Ascending aorta (tissue), 2 donors: ENCODE data around the gene G3BP2. TPM values are rescaled to one million over a fixed set of nuclear protein-coding genes. Genes with fewer than 3 reads are reported as not detected.

Experiments used
- DNase-seq, 2 donors: peaks; one replicate each; pipeline ENCODE4 v3.0.0-alpha.2; 2019; ENCODE audit warnings: low spot score in 2 of 2
- H3K27ac ChIP-seq, 2 donors: fragments of 200-600 bp; sonication (generic); one replicate each; pipeline ENCODE4 v1.5.1; 2016 to 2017; ENCODE audit warnings: mild to moderate bottlenecking in 1 of 2
- H3K27me3 ChIP-seq: fragments of 200-600 bp; sonication (generic); one replicate; pipeline ENCODE4 v1.5.1; 2017
- H3K36me3 ChIP-seq, 2 donors: fragments of 200-600 bp; sonication (generic); one replicate each; pipeline ENCODE4 v1.5.1; 2016
- H3K4me1 ChIP-seq, 2 donors: fragments of 200-600 bp; sonication (generic); one replicate each; pipeline ENCODE4 v1.5.1; 2016 to 2017; ENCODE audit warnings: mild to moderate bottlenecking in 1 of 2
- H3K4me3 ChIP-seq, 2 donors: fragments of 200-600 bp; sonication (generic); one replicate each; pipeline ENCODE4 v1.5.1; 2016 to 2017; ENCODE audit warnings: mild to moderate bottlenecking in 1 of 2
- H3K9me3 ChIP-seq, 2 donors: fragments of 200-600 bp; sonication (generic); one replicate each; pipeline ENCODE4 v1.5.1; 2016
- CTCF ChIP-seq, 3 experiments: fragments of 200-600 bp in 2 of 3; fragments of 450-650 bp in 1 of 3; sonication (generic) in 2 of 3; IDR thresholded peaks; one replicate each; pipeline ENCODE4 v1.5.1; 2016 to 2019; ENCODE audit warnings: antibody characterized with exemption in 3 of 3, mild to moderate bottlenecking in 1 of 3, moderate library complexity in 1 of 3
- intact Hi-C: fragments of 100-400 bp; cut with DNase I; formaldehyde crosslinking; loops from one replicate; pipeline ENCODE4 v1.15.1; 2023
- total RNA-seq: library from RNA; depleted of rRNA; stranded (reverse); fragments of >200 nt; gene quantifications from one replicate; pipeline ENCODE4 v1.1.0, GENCODE V29; 2016

G3BP2 gene
- total RNA-seq, 1 donor from 2014 or later = 88.9 TPM

- TF ChIP-seq CTCF (IDR thresholded peaks at IDR 0.05) = no peak
- H3K27ac ChIP-seq = no peak overlapping the region
- H3K27me3 ChIP-seq = no peaks in the 10 kb centered on the region
- H3K36me3 ChIP-seq = no peaks in the 10 kb centered on the region
- no peaks in the 10 kb centered on the region for H3K4me1 ChIP-seq
- intact Hi-C loops = no loop called here
- H3K4me3 ChIP-seq = no peak overlapping the region
- H3K9me3 ChIP-seq = no peaks in the 10 kb centered on the region
- DNase-seq = no peak
Observed at GRCh38 chr4:75683482-75684155, 10.4 kb upstream of the G3BP2 start.

- no peaks in the 10 kb centered on the region for H3K9me3 ChIP-seq
- TF ChIP-seq CTCF (IDR thresholded peaks at IDR 0.05) = no peak
- no peak overlapping the region for H3K4me3 ChIP-seq
- intact Hi-C loops = loop anchor here (10.0 kb wide), 1 partner anchor 315 kb away; the partner anchor contains the start of gene SDAD1
- no peaks in the 10 kb centered on the region for H3K4me1 ChIP-seq
- no peak overlapping the region for H3K27ac ChIP-seq
- no peak for DNase-seq
- H3K27me3 ChIP-seq = no peaks in the 10 kb centered on the region
- H3K36me3 ChIP-seq = no peaks in the 10 kb centered on the region
Observed at GRCh38 chr4:75679876-75680575, 6.8 kb upstream of the G3BP2 start.

GRCh38 chr4:75678965-75679364 lies 5.8 kb upstream of the G3BP2 start:
- Histone ChIP-seq H3K4me3 (no peak overlapping the region), H3K36me3 (no peaks in the 10 kb centered on the region), H3K27me3 (no peaks in the 10 kb centered on the region), H3K27ac (no peak overlapping the region), H3K4me1 (peaks cover 1 to 4% of the 10 kb centered on the region in 2 donors), H3K9me3 (no peaks in the 10 kb centered on the region)
- TF ChIP-seq CTCF (IDR thresholded peaks at IDR 0.05) = no peak
- no peak for DNase-seq
- intact Hi-C loops = loop anchor here (10.0 kb wide), 1 partner anchor 316 kb away; the partner anchor contains the start of gene SDAD1

GRCh38 chr4:75678473-75678872 lies 5.3 kb upstream of the G3BP2 start:
- H3K36me3 ChIP-seq = no peaks in the 10 kb centered on the region
- no peaks in the 10 kb centered on the region for H3K27me3 ChIP-seq
- no peaks in the 10 kb centered on the region for H3K9me3 ChIP-seq
- H3K27ac ChIP-seq = no peak overlapping the region
- no peak for DNase-seq
- H3K4me3 ChIP-seq = no peak overlapping the region
- no peak for TF ChIP-seq CTCF (IDR thresholded peaks at IDR 0.05)
- intact Hi-C loops = loop anchor here (10.0 kb wide), 1 partner anchor 316 kb away; the partner anchor contains the start of gene SDAD1
- peaks cover 3 to 7% of the 10 kb centered on the region in 2 donors for H3K4me1 ChIP-seq

GRCh38 chr4:75675004-75675531 lies 1.9 kb upstream of the G3BP2 start:
- Histone ChIP-seq H3K36me3 (no peaks in the 10 kb centered on the region), H3K4me1 (peaks cover 3 to 16% of the 10 kb centered on the region in 2 donors), H3K4me3 (no peak overlapping the region), H3K27ac (no peak overlapping the region), H3K9me3 (no peaks in the 10 kb centered on the region), H3K27me3 (no peaks in the 10 kb centered on the region)
- TF ChIP-seq CTCF (IDR thresholded peaks at IDR 0.05) = no peak
- DNase-seq = no peak
- intact Hi-C loops = loop anchor here (10.0 kb wide), 1 partner anchor 320 kb away; the partner anchor contains the start of gene SDAD1
